Retinal pigment epithelial cell (primary cell): ENCODE results near the gene MLPH.
"Not testable (repeated sequence)": the region's sequence is repeated elsewhere in the genome, so short reads cannot be mapped to it uniquely, and the experiment has no call there.

ENCODE experiments used
- DNase-seq: peaks from one replicate; pipeline ENCODE4 v3.0.0-alpha.2; 2010; ENCODE audit warnings: low read depth
- H3K4me3 ChIP-seq: 2 replicates; pipeline ENCODE4 v1.5.1; 2011; ENCODE audit warnings: mild to moderate bottlenecking, low read length, control low read depth, moderate library complexity
- TF ChIP-seq, protein P1 (sequence below): conservative IDR thresholded peaks from 2 replicates; pipeline ENCODE4 v1.5.1; 2011; ENCODE audit warnings: low read depth, low read length, control low read depth, inconsistent platforms

The MLPH gene

DNA sequence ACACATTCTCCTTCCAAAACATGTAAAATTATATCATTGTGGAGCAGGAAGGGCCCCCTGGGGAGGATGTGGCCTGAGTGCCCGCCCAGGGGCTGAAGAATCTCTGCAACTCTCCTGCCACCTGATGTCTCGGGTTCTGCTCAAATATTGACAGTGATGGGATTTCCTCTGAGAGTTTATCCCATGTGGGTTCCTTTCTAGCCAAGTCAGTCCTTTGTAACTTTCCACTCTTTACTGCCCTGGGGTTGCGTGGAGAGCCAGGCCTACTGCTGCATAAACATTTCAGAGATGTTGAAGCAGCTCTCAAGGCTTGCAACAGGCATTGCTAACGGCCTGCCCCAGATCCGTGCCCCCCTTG, 107.4 kb downstream of the MLPH start:
- TF ChIP-seq, protein P1, sequence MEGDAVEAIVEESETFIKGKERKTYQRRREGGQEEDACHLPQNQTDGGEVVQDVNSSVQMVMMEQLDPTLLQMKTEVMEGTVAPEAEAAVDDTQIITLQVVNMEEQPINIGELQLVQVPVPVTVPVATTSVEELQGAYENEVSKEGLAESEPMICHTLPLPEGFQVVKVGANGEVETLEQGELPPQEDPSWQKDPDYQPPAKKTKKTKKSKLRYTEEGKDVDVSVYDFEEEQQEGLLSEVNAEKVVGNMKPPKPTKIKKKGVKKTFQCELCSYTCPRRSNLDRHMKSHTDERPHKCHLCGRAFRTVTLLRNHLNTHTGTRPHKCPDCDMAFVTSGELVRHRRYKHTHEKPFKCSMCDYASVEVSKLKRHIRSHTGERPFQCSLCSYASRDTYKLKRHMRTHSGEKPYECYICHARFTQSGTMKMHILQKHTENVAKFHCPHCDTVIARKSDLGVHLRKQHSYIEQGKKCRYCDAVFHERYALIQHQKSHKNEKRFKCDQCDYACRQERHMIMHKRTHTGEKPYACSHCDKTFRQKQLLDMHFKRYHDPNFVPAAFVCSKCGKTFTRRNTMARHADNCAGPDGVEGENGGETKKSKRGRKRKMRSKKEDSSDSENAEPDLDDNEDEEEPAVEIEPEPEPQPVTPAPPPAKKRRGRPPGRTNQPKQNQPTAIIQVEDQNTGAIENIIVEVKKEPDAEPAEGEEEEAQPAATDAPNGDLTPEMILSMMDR: no peak
- H3K4me3 ChIP-seq: no peak overlapping the region
- DNase-seq: no peak

DNA sequence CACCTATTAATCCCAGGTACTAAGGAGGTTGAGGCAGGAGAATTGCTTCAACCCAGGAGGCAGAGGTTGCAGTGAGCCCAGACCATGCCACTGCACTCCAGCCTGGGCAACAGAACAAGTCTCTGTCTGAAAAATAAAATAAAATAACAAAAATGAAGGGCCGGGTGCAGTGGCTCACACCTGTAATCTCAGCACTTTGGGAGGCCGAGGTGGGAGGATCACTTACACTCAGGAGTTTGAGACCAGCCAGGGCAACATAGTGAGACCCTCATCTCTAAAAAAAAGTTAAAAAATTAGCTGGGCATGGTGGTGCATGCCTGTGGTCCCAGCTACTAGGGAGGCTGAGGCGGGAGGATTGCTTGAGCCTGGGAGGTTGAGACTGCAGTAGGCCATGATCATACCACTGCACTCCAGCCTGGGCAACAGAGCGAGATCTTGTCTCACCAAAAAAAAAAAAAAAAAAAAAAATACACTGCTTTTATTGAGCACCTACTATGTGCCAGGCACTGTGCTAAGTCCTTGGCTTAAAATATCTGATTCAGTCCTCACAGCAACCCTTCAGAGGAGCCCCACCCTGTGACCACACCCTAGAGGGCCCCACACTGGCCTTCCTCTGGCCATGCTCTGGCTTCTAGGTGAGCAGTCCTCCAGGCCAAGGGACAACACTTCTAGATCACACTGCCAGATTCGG, 108.9 kb downstream of the MLPH start:
- DNase-seq, H3K4me3 ChIP-seq: not testable (repeated sequence)

DNA sequence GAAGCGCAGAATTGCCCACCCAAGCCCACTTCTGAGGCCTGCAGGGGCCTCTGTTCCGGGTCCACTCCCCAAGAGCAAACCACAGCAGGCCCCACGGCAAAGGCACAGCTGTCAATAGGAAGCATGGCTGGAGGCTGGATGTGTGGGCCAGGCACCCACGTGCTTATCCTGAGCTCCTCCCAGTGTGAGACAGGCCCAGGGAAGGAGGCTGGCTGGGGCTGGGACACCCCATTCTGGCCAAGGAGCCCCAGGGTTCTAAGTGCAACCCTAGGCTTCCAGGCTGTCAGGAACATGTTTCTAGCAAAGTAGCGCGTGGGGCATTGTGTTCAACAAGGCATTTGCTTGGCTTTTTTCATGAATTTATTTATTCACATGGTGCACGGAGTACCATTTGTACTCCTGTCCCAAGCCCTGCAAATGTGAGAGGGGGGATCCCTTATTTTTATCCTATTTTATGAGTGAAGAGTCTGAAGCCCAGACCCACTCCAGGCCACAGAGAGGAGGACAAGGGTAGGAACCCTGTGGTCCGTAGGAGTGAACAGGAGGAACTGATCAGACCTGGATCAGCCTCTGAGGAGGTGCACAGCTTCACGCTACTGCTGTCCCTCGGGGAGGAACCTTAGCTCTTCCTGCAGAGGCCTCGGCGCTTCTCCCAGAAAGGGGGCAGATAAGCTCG, 109.6 kb downstream of the MLPH start:
- no peak for DNase-seq
- no peak overlapping the region for H3K4me3 ChIP-seq
- TF ChIP-seq, protein P1: no peak

DNA sequence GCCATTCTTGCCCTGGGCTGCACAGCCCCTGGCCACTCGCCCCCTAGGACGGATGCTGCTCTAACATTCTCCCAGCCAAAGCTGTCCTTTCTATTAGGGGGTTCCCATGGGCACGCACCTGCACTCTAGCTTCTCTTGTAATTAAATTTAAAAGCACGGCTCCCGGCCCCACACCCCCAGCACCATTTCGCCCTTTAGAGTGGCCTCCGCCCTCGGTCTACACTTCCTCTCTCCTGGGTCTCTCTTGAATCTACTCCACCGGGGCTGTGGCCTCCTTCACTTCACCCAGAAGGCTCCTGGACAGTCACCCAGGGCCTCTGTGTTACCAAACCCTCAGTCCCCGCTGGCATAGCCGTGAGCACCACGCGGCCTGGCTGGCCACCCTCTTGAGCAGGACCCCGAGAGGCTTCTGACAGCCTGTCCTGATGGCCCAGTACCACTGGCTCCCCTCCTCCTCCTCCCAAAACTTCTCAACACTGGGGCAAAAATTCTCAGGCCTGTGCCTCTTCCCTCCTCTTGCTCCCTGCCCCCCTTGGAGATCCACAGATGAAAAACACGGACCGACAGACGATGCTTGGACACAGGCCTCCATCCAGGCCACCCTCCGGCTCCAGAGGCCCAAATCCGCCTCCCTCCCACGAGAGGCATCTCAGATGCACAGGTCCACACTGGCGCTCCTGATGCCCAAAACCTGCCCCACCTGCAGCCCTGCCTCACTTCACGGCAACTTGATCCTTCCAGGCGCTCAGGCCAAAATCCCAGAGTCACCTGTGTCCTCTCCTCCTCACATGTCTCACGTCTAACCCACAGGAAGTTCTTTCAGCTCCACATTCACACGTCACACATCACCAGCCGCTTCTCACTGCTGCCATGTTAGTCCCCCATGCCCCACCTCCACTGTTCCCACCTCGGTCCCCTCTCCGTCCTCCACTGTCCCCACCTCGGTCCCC, 110.4 kb downstream of the MLPH start:
- no peak for DNase-seq
- TF ChIP-seq, protein P1: no peak

DNA sequence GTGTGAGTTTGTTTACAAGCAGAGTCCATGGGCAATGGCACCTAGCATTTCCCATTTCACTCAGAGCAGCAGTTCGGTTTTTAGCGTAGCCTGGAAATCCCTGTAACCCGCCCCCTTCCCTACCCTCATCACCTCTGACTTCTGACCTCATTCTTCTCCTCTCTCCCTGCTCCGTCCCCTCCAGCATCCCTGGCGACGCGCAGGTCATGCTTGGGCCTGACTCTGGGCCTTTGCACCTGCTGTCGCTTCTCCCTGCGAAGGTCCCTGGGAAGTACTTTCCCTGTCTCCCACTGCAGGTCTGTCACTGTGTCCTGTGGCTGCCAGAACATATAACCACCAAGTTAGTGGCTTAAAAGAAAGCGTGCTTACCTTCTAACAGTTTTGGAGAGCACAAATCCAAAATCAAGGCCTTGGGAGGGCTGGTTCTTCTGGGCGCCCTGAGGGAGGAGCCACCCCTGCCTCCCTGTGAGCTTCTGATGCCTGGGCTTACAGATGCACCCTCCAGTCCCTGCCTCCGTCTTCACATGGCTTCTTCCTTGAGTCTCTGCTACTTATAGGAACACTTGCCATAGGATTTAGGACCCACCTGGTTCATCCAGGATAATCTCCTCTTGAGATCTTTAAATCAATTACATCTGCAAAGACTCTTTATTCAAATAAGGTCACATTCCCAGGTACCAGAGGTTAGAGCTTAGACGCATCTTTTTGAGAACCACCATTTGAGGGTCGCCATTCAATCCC, 111.6 kb downstream of the MLPH start:
- TF ChIP-seq, protein P1: no peak
- H3K4me3 ChIP-seq: no peak overlapping the region
- no peak for DNase-seq

More for the DNA sequence above, 110.4 kb downstream of the MLPH start:
- H3K4me3 ChIP-seq: no peak overlapping the region

DNA sequence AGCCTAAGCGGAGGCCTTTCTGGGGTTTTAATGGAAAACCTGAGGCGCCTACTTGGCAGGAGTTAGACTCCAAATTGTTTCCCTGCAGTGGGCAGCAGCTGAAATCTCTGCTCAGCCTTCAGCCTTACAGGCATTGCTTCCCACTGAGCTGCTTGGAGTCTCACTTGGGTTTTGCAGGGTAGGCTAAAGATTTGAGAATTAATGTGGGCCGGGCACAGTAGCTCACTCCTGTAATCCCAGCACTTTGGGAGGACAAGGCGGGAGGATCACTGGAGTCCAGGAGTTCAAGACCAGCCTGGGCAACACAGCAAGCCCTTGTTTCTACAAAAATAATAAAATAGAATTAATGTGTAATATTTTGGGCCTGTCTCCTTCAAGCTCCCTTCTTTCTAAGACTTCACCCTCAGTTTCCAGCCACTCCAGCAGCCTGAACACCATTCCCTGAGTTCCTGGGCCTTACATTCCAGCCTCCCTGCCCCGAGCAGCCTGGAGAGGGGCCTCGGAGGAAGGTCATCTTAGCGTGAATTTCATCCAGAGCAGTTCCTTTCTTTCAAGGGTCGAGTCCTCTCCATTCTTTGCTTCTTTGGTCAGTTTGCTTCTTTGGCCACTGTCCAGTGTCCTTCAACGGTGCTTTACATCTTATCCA, 112.5 kb downstream of the MLPH start:
- no peak for DNase-seq
- no peak overlapping the region for H3K4me3 ChIP-seq
- TF ChIP-seq, protein P1: no peak
